Endothelial cell of umbilical vein (primary cell): ENCODE results near the gene UST.

Experiments used
- CTCF ChIP-seq, 2 donors: IDR thresholded peaks; 1 replicate in 1 of 2; 2 replicates in 1 of 2; pipeline ENCODE4 v1.5.1; 2011; ENCODE audit warnings: low read length in 2 of 2, mild to moderate bottlenecking in 2 of 2, moderate library complexity in 2 of 2, control low read depth in 1 of 2, inconsistent platforms in 1 of 2, low read depth in 1 of 2; ENCODE audit not compliant: insufficient read depth in 1 of 2; ENCODE audit errors: extremely low read depth in 1 of 2
- EZH2 ChIP-seq: IDR thresholded peaks from 2 replicates; pipeline ENCODE4 v1.6.1; 2012; ENCODE audit warnings: borderline replicate concordance, low read depth, mild to moderate bottlenecking, moderate library complexity, low read length, inconsistent platforms; ENCODE audit not compliant: severe bottlenecking
- JUN ChIP-seq: IDR thresholded peaks from 2 replicates; pipeline ENCODE4 v1.6.1; 2011; ENCODE audit warnings: borderline replicate concordance, low read depth; ENCODE audit not compliant: insufficient read length, insufficient read depth
- POLR2A ChIP-seq: IDR thresholded peaks from 2 replicates; pipeline ENCODE4 v1.6.1; 2012; ENCODE audit warnings: low read depth, mild to moderate bottlenecking, control low read depth, low read length
- POLR2AphosphoS5 ChIP-seq: IDR thresholded peaks from 2 replicates; pipeline ENCODE4 v1.6.1; 2012; ENCODE audit warnings: low read depth, mild to moderate bottlenecking, control low read depth, low read length, moderate library complexity; ENCODE audit not compliant: insufficient read depth

GRCh38 chr6:149084026-149084425, 337.2 kb downstream of the UST start:
- no peak for TF ChIP-seq CTCF (IDR thresholded peaks at IDR 0.05; ENCODE audit: extremely low read depth in 1 of 2, insufficient read depth in 1 of 2, low read depth in 1 of 2, low read length in 2 of 2)
- no peak for TF ChIP-seq POLR2AphosphoS5
- TF ChIP-seq JUN = no peak
- no peak for TF ChIP-seq POLR2A
- TF ChIP-seq EZH2 = no peak
